ENCODE measurements around the gene B3GALNT1. TPM values are rescaled to one million over a fixed set of nuclear protein-coding genes. Genes with fewer than 3 reads are reported as not detected.

B3GALNT1 gene
- total RNA-seq, 4 donors from 2014 or later, result 1.3 to 15.3 (median 3.8) TPM

GRCh38 chr3:161103776-161104385, 1.3 kb downstream of the B3GALNT1 start:
- 91 to 92% methylated on average over 6 to 22 of the region's 22 CpGs for WGBS, 2 donors (ENCODE audit: low coverage in 1 of 2)
- intact Hi-C loops (cut with DNase I; ENCODE audit: low total_unique reads) (no loop called here), in situ Hi-C loops (cut with MboI; ENCODE audit: low pct_ligation_motif_present in 1 of 4, low pct_unique_long_range_greater_than_20kb in 1 of 4, low sequenced_read_pairs in 3 of 4) (no loop called here)
- DNase-seq, result no peak
- H3K4me1 ChIP-seq, result peaks cover 0 to 12% (median 0%) of the 10 kb centered on the region in 4 donors
- H3K27ac ChIP-seq, result no peak overlapping the region
- no peaks in the 10 kb centered on the region for H3K36me3 ChIP-seq
- TF ChIP-seq POLR2AphosphoS5 (IDR thresholded peaks at IDR 0.05) (no peak), POLR2A (IDR thresholded peaks at IDR 0.05) (no peak), EP300 (IDR thresholded peaks at IDR 0.05; ENCODE audit: low read depth) (no peak), CTCF (IDR thresholded peaks at IDR 0.05) (no peak)
- peak overlapping the region in 1 of 4 donors; percentile 70 for H3K4me3 ChIP-seq
- H3K9me3 ChIP-seq, result no peaks in the 10 kb centered on the region
- H3K27me3 ChIP-seq, result no peaks in the 10 kb centered on the region

- in situ Hi-C loops (cut with MboI; ENCODE audit: low pct_ligation_motif_present in 1 of 4, low pct_unique_long_range_greater_than_20kb in 1 of 4, low sequenced_read_pairs in 3 of 4), result no loop called here
- H3K27ac ChIP-seq, result no peak overlapping the region
- DNase-seq, result no peak
Observed at GRCh38 chr3:161101609-161102008, 3.5 kb downstream of the B3GALNT1 start.

GRCh38 chr3:161100994-161101393, 4.2 kb downstream of the B3GALNT1 start:
- DNase-seq, result peak; percentile 15
- Histone ChIP-seq H3K36me3 (no peaks in the 10 kb centered on the region), H3K27me3 (no peaks in the 10 kb centered on the region), H3K27ac (no peak overlapping the region), H3K4me1 (peaks cover 0 to 12% (median 0%) of the 10 kb centered on the region in 4 donors), H3K4me3 (no peak overlapping the region), H3K9me3 (no peaks in the 10 kb centered on the region)
- TF ChIP-seq CTCF (IDR thresholded peaks at IDR 0.05) (no peak), POLR2A (IDR thresholded peaks at IDR 0.05) (no peak), EP300 (IDR thresholded peaks at IDR 0.05; ENCODE audit: low read depth) (no peak), POLR2AphosphoS5 (IDR thresholded peaks at IDR 0.05) (no peak)
- in situ Hi-C loops (cut with MboI; ENCODE audit: low pct_ligation_motif_present in 1 of 4, low pct_unique_long_range_greater_than_20kb in 1 of 4, low sequenced_read_pairs in 3 of 4), result no loop called here
- 43 to 86% methylated on average over 3 to 6 of the region's 6 CpGs for WGBS, 2 donors (ENCODE audit: low coverage in 1 of 2)
- intact Hi-C loops (cut with DNase I; ENCODE audit: low total_unique reads), result no loop called here

More at GRCh38 chr3:161101609-161102008, 3.5 kb downstream of the B3GALNT1 start:
- Histone ChIP-seq H3K27me3 (no peaks in the 10 kb centered on the region), H3K36me3 (no peaks in the 10 kb centered on the region), H3K9me3 (no peaks in the 10 kb centered on the region), H3K4me3 (no peak overlapping the region), H3K4me1 (peaks cover 0 to 12% (median 0%) of the 10 kb centered on the region in 4 donors)
- intact Hi-C loops (cut with DNase I; ENCODE audit: low total_unique reads), result no loop called here
- 75 to 83% methylated on average over 3 of the region's 3 CpGs for WGBS, 2 donors (ENCODE audit: low coverage in 1 of 2)
- TF ChIP-seq POLR2A (IDR thresholded peaks at IDR 0.05) (no peak), CTCF (IDR thresholded peaks at IDR 0.05) (no peak)

GRCh38 chr3:161096771-161097367, 8.3 kb downstream of the B3GALNT1 start:
- in situ Hi-C loops (cut with MboI; ENCODE audit: low pct_ligation_motif_present in 1 of 4, low pct_unique_long_range_greater_than_20kb in 1 of 4, low sequenced_read_pairs in 3 of 4) (no loop called here), intact Hi-C loops (cut with DNase I; ENCODE audit: low total_unique reads) (no loop called here)

More at GRCh38 chr3:161096771-161097367, 8.3 kb downstream of the B3GALNT1 start:
- Histone ChIP-seq H3K36me3 (no peaks in the 10 kb centered on the region), H3K4me1 (no peaks in the 10 kb centered on the region), H3K27me3 (no peaks in the 10 kb centered on the region), H3K27ac (no peak overlapping the region), H3K4me3 (no peak overlapping the region), H3K9me3 (no peaks in the 10 kb centered on the region)
- TF ChIP-seq CTCF (IDR thresholded peaks at IDR 0.05) (peak in 1 of 5 experiments; percentile 21), POLR2A (IDR thresholded peaks at IDR 0.05) (no peak)
- WGBS, 2 donors (ENCODE audit: low coverage in 1 of 2), result 60 to 76% methylated on average over 7 of the region's 7 CpGs
- DNase-seq, result no peak
